GM23248 (cell line): ENCODE data around the gene VAMP4.

Source experiments
- EZH2 ChIP-seq: fragments of 200-600 bp; sonication (generic); IDR thresholded peaks from 2 replicates; pipeline ENCODE4 v1.6.1; 2018; ENCODE audit warnings: antibody characterized with exemption, mild to moderate bottlenecking; ENCODE audit not compliant: insufficient read depth, poor library complexity, severe bottlenecking
- EZH2phosphoT487 ChIP-seq: fragments of 200-600 bp; sonication (generic); IDR thresholded peaks from 2 replicates; pipeline ENCODE4 v1.6.1; 2018; ENCODE audit warnings: antibody characterized with exemption, moderate library complexity, mild to moderate bottlenecking, low read depth; ENCODE audit not compliant: insufficient read depth

DNA sequence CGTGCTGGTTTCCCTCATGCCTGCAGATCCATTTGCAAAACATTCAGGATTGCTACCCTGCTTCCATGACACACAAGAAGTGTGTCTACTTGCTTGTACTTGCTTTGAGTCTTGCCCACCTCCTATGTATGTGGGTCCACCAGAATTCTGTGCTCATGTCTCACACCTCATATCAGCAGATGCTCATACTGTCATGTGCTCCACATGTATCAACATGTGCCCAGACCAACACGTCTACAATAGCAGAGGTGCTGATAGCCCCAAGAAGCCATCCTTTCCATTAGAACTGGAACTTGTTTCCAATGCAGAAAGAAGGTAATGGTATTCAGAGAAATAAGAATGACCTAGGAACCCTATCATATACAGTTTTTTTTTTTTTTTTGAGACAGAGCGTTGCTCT, 61.5 kb downstream of the VAMP4 start:
- TF ChIP-seq EZH2 (no peak), EZH2phosphoT487 (no peak)
